Activated T-helper 17 cell treated with anti-CD3 and anti-CD28 coated beads, Interleukin-2, amount 50 U/mL, for 72 hours (primary cell): Measurements from ENCODE around the gene NHLRC4. TPM values are rescaled to one million over a fixed set of nuclear protein-coding genes. Genes with fewer than 3 reads are reported as not detected.

ENCODE experiments used
- ATAC-seq: fragments of 150-1000 bp; cut with Tn5 transposase; replicated peaks from 2 replicates; pipeline ENCODE4 v1.10.0; 2021; ENCODE audit warnings: mild to moderate bottlenecking, moderate library complexity
- H3K27ac Mint-ChIP-seq: one replicate; pipeline ENCODE4 v1.8.0; 2022; ENCODE audit warnings: mixed read lengths
- H3K27me3 Mint-ChIP-seq: one replicate; pipeline ENCODE4 v1.8.0; 2022; ENCODE audit warnings: mixed read lengths
- H3K36me3 Mint-ChIP-seq: one replicate; pipeline ENCODE4 v1.8.0; 2022; ENCODE audit warnings: low read depth, mild to moderate bottlenecking, mixed read lengths
- H3K4me1 Mint-ChIP-seq: one replicate; pipeline ENCODE4 v1.8.0; 2022; ENCODE audit warnings: mixed read lengths
- H3K4me3 Mint-ChIP-seq: one replicate; pipeline ENCODE4 v1.8.0; 2022; ENCODE audit warnings: mild to moderate bottlenecking, mixed read lengths
- H3K9me3 Mint-ChIP-seq: one replicate; pipeline ENCODE4 v1.8.0; 2022; ENCODE audit warnings: mixed read lengths
- total RNA-seq, 2 donors: library from RNA; stranded (reverse); gene quantifications; one replicate each; pipeline ENCODE4 v1.2.3, GENCODE V29; 2022

The NHLRC4 gene
- total RNA-seq, 2 donors from 2014 or later: 0.80 to 1.1 TPM

- H3K4me3 Mint-ChIP-seq: no peak overlapping the region
- H3K27ac Mint-ChIP-seq: no peak overlapping the region
- H3K27me3 Mint-ChIP-seq: no peaks in the 10 kb centered on the region
- no peak for ATAC-seq
- no peaks in the 10 kb centered on the region for H3K9me3 Mint-ChIP-seq
- peaks cover 7% of the 10 kb centered on the region for H3K4me1 Mint-ChIP-seq
- no peaks in the 10 kb centered on the region for H3K36me3 Mint-ChIP-seq
Measured at GRCh38 chr16:563072-563644, 3.6 kb upstream of the NHLRC4 start.

- Mint-ChIP-seq H3K27ac (no peak overlapping the region), H3K36me3 (no peaks in the 10 kb centered on the region), H3K9me3 (no peaks in the 10 kb centered on the region), H3K27me3 (no peaks in the 10 kb centered on the region), H3K4me3 (no peak overlapping the region), H3K4me1 (peaks cover 13% of the 10 kb centered on the region)
- no peak for ATAC-seq
Measured at GRCh38 chr16:564690-565418, 2.0 kb upstream of the NHLRC4 start.

GRCh38 chr16:565419-566330 is 1.1 kb upstream of the NHLRC4 start:
- no peaks in the 10 kb centered on the region for H3K27me3 Mint-ChIP-seq
- H3K4me1 Mint-ChIP-seq: peaks cover 13% of the 10 kb centered on the region
- H3K4me3 Mint-ChIP-seq: no peak overlapping the region
- no peaks in the 10 kb centered on the region for H3K9me3 Mint-ChIP-seq
- no peak overlapping the region for H3K27ac Mint-ChIP-seq
- no peaks in the 10 kb centered on the region for H3K36me3 Mint-ChIP-seq
- no peak for ATAC-seq

- no peaks in the 10 kb centered on the region for H3K27me3 Mint-ChIP-seq
- peak overlapping the region; percentile 64 for H3K4me3 Mint-ChIP-seq
- peaks cover 27% of the 10 kb centered on the region for H3K4me1 Mint-ChIP-seq
- no peak for ATAC-seq
- H3K27ac Mint-ChIP-seq: peak overlapping the region; percentile 70
- no peaks in the 10 kb centered on the region for H3K9me3 Mint-ChIP-seq
- H3K36me3 Mint-ChIP-seq: no peaks in the 10 kb centered on the region
Measured at GRCh38 chr16:567373-568256, 810 bp downstream of the NHLRC4 start.

GRCh38 chr16:568401-569258 is 1.8 kb downstream of the NHLRC4 start:
- H3K36me3 Mint-ChIP-seq: no peaks in the 10 kb centered on the region
- peaks cover 27% of the 10 kb centered on the region for H3K4me1 Mint-ChIP-seq
- no peaks in the 10 kb centered on the region for H3K9me3 Mint-ChIP-seq
- peak overlapping the region; percentile 86 for H3K4me3 Mint-ChIP-seq
- no peak for ATAC-seq
- no peaks in the 10 kb centered on the region for H3K27me3 Mint-ChIP-seq
- H3K27ac Mint-ChIP-seq: peak overlapping the region; percentile 91

- Mint-ChIP-seq H3K9me3 (no peaks in the 10 kb centered on the region), H3K27ac (peak within 1 kb of the TSS; percentile 91), H3K4me3 (peak within 1 kb of the TSS; percentile 87), H3K4me1 (peaks cover 27% of the 10 kb centered on the region), H3K36me3 (no peaks in the 10 kb centered on the region), H3K27me3 (no peaks in the 10 kb centered on the region)
- ATAC-seq: peak; percentile 73
Measured at GRCh38 chr16:569445-570254, 2.8 kb downstream of the NHLRC4 start, which contains the start of gene PIGQ. Gene PIGQ (plus strand): TSS chr16:569968. CDS start chr16:574075, 4,107 bp downstream.

- no peak overlapping the region for H3K4me3 Mint-ChIP-seq
- no peaks in the 10 kb centered on the region for H3K36me3 Mint-ChIP-seq
- peaks cover 21% of the 10 kb centered on the region for H3K4me1 Mint-ChIP-seq
- H3K27ac Mint-ChIP-seq: no peak overlapping the region
- H3K9me3 Mint-ChIP-seq: no peaks in the 10 kb centered on the region
- ATAC-seq: no peak
- no peaks in the 10 kb centered on the region for H3K27me3 Mint-ChIP-seq
Measured at GRCh38 chr16:572865-573650, 6.3 kb downstream of the NHLRC4 start.

GRCh38 chr16:574021-574760 is 7.4 kb downstream of the NHLRC4 start:
- H3K9me3 Mint-ChIP-seq: no peaks in the 10 kb centered on the region
- H3K4me3 Mint-ChIP-seq: no peak overlapping the region
- H3K4me1 Mint-ChIP-seq: peaks cover 17% of the 10 kb centered on the region
- no peaks in the 10 kb centered on the region for H3K36me3 Mint-ChIP-seq
- ATAC-seq: no peak
- H3K27ac Mint-ChIP-seq: no peak overlapping the region
- H3K27me3 Mint-ChIP-seq: no peaks in the 10 kb centered on the region

GRCh38 chr16:575354-576196 is 8.8 kb downstream of the NHLRC4 start:
- Mint-ChIP-seq H3K27me3 (no peaks in the 10 kb centered on the region), H3K4me1 (peaks cover 15% of the 10 kb centered on the region), H3K27ac (no peak overlapping the region), H3K9me3 (no peaks in the 10 kb centered on the region), H3K36me3 (no peaks in the 10 kb centered on the region), H3K4me3 (no peak overlapping the region)
- no peak for ATAC-seq

GRCh38 chr16:576197-576822 is 9.5 kb downstream of the NHLRC4 start:
- peaks cover 8% of the 10 kb centered on the region for H3K4me1 Mint-ChIP-seq
- H3K36me3 Mint-ChIP-seq: no peaks in the 10 kb centered on the region
- H3K9me3 Mint-ChIP-seq: no peaks in the 10 kb centered on the region
- H3K27ac Mint-ChIP-seq: no peak overlapping the region
- no peaks in the 10 kb centered on the region for H3K27me3 Mint-ChIP-seq
- ATAC-seq: no peak
- H3K4me3 Mint-ChIP-seq: no peak overlapping the region

- Mint-ChIP-seq H3K4me1 (peaks cover 3% of the 10 kb centered on the region), H3K4me3 (no peak overlapping the region), H3K27ac (no peak overlapping the region), H3K9me3 (no peaks in the 10 kb centered on the region), H3K36me3 (no peaks in the 10 kb centered on the region), H3K27me3 (no peaks in the 10 kb centered on the region)
- no peak for ATAC-seq
Measured at GRCh38 chr16:576823-577201, 10.0 kb downstream of the NHLRC4 start.
